H1 (cell line): Measurements from ENCODE around the gene TRO. TPM values are rescaled to one million over a fixed set of nuclear protein-coding genes. Genes with fewer than 3 reads are reported as not detected.

Experiments
- CTCF ChIA-PET: fragments of 300-600 bp; sonication (Branson Sonifier 250); formaldehyde crosslinking; loops from one replicate; lab custom pipeline; 2021; ENCODE audit not compliant: partially characterized antibody; lab: Charles Lee
- POLR2A ChIA-PET: fragments of 300-600 bp; sonication (Branson Sonifier 250); formaldehyde crosslinking; loops from one replicate; lab custom pipeline; 2021; ENCODE audit warnings: inconsistent platforms; ENCODE audit not compliant: partially characterized antibody; lab: Charles Lee
- DNase-seq, 2 experiments: peaks; one replicate each; pipeline versions ENCODE4 v3.0.0 to v3.0.0-alpha.2; 2010 to 2022; ENCODE audit warnings: low spot score in 2 of 2, low read depth in 1 of 2, mixed read lengths in 1 of 2
- FAIRE-seq: peaks from 2 replicates; lab custom pipeline; 2011; peaks lifted over from hg19 to GRCh38; lab: Jason Lieb, UNC
- H2AFZ ChIP-seq: 2 replicates; pipeline ENCODE4 v1.8.1; 2012; ENCODE audit warnings: low read length, inconsistent platforms
- H2AK5ac ChIP-seq: 2 replicates; pipeline ENCODE4 v1.6.1; 2013; ENCODE audit warnings: low read depth, low read length
- H2BK120ac ChIP-seq: replicated peaks from 2 replicates; pipeline ENCODE3; 2013; ENCODE audit warnings: low read depth, low read length, inconsistent platforms
- H2BK12ac ChIP-seq: 2 replicates; pipeline ENCODE4 v1.6.1; 2013; ENCODE audit warnings: low read depth, low read length
- H2BK15ac ChIP-seq: 2 replicates; pipeline ENCODE4 v1.6.1; 2013; ENCODE audit warnings: low read length
- H2BK20ac ChIP-seq: 2 replicates; pipeline ENCODE4 v1.6.1; 2013; ENCODE audit warnings: low read length
- H2BK5ac ChIP-seq: 2 replicates; pipeline ENCODE4 v1.6.1; 2013; ENCODE audit warnings: low read depth, low read length
- H3K14ac ChIP-seq: 2 replicates; pipeline ENCODE4 v1.6.1; 2013; ENCODE audit warnings: inconsistent platforms; ENCODE audit not compliant: insufficient read length
- H3K18ac ChIP-seq: 2 replicates; pipeline ENCODE4 v1.6.1; 2013; ENCODE audit warnings: low read length; ENCODE audit errors: extremely low read depth
- H3K23ac ChIP-seq: 2 replicates; pipeline ENCODE4 v1.6.1; 2013; ENCODE audit warnings: inconsistent platforms; ENCODE audit not compliant: insufficient read length
- H3K23me2 ChIP-seq: 2 replicates; pipeline ENCODE4 v1.6.1; 2013; ENCODE audit warnings: low read depth, low read length
- H3K27ac ChIP-seq: 2 replicates; pipeline ENCODE4 v1.6.1; 2011; ENCODE audit warnings: low read depth, low read length, inconsistent platforms
- H3K27me3 ChIP-seq, 4 experiments: replicated peaks in 1 of 4; 1 replicate in 1 of 4; 2 replicates in 3 of 4; pipeline versions ENCODE4 v1.6.1 to v1.8.1; 2011 to 2013; ENCODE audit warnings: low read length in 3 of 4, mild to moderate bottlenecking in 3 of 4, inconsistent platforms in 2 of 4, mixed read lengths in 2 of 4, moderate library complexity in 1 of 4; ENCODE audit not compliant: control insufficient read depth in 3 of 4, insufficient read depth in 3 of 4; ENCODE audit errors: extremely low read depth in 1 of 4
- H3K36me3 ChIP-seq, 4 experiments: 2 replicates each; pipeline versions ENCODE4 v1.6.1 to v1.8.1; 2011 to 2013; ENCODE audit warnings: mild to moderate bottlenecking in 4 of 4, low read length in 3 of 4, moderate library complexity in 2 of 4, control low read depth in 1 of 4, inconsistent platforms in 1 of 4; ENCODE audit not compliant: insufficient read depth in 4 of 4, control insufficient read depth in 2 of 4
- H3K4ac ChIP-seq: replicated peaks from 2 replicates; pipeline ENCODE3; 2013; ENCODE audit warnings: low read length, low read depth, mixed read lengths, inconsistent platforms; ENCODE audit not compliant: insufficient read length
- H3K4me1 ChIP-seq, 4 experiments: replicated peaks in 1 of 4; 1 replicate in 1 of 4; 2 replicates in 3 of 4; pipeline versions ENCODE4 v1.6.1 to v1.8.1; 2011 to 2013; ENCODE audit warnings: low read length in 3 of 4, inconsistent platforms in 2 of 4, mixed read lengths in 1 of 4; ENCODE audit not compliant: insufficient read depth in 4 of 4, control insufficient read depth in 3 of 4
- H3K4me2 ChIP-seq, 2 experiments: 2 replicates each; pipeline versions ENCODE4 v1.6.1 to v1.8.1; 2011 to 2013; ENCODE audit warnings: low read depth in 2 of 2, low read length in 2 of 2, control low read depth in 1 of 2, inconsistent platforms in 1 of 2, mild to moderate bottlenecking in 1 of 2; ENCODE audit not compliant: insufficient read depth in 1 of 2
- H3K4me3 ChIP-seq, 4 experiments: fragments of 200-600, 300-600 bp in 1 of 4; sonication (generic), shearing (Covaris generic), sonication (Bioruptor Twin) in 1 of 4; 2 replicates each; pipeline versions ENCODE4 v1.5.1 to v1.8.1; 2011 to 2016; ENCODE audit warnings: low read length in 4 of 4, low read depth in 3 of 4, control low read depth in 2 of 4, inconsistent platforms in 2 of 4, mild to moderate bottlenecking in 2 of 4, mixed read lengths in 1 of 4, moderate library complexity in 1 of 4; ENCODE audit not compliant: insufficient read depth in 2 of 4; ENCODE audit errors: extremely low read depth in 1 of 4
- H3K56ac ChIP-seq: replicated peaks from 2 replicates; pipeline ENCODE3; 2013; ENCODE audit warnings: low read depth, mild to moderate bottlenecking, mixed read lengths, low read length, inconsistent platforms; ENCODE audit not compliant: insufficient read length
- H3K79me1 ChIP-seq: 2 replicates; pipeline ENCODE4 v1.6.1; 2013; ENCODE audit warnings: low read depth, low read length, control low read depth
- H3K79me2 ChIP-seq, 2 experiments: 2 replicates each; pipeline versions ENCODE4 v1.6.1 to v1.8.1; 2012 to 2013; ENCODE audit warnings: low read length in 2 of 2, mild to moderate bottlenecking in 2 of 2, inconsistent platforms in 1 of 2; ENCODE audit not compliant: insufficient read depth in 2 of 2, control insufficient read depth in 1 of 2
- H3K9ac ChIP-seq, 4 experiments: replicated peaks in 1 of 4; 1 replicate in 1 of 4; 2 replicates in 3 of 4; pipeline versions ENCODE4 v1.6.1 to v1.8.1; 2011 to 2013; ENCODE audit warnings: low read depth in 3 of 4, low read length in 3 of 4, control low read depth in 2 of 4, mild to moderate bottlenecking in 2 of 4, moderate library complexity in 2 of 4, inconsistent platforms in 1 of 4; ENCODE audit errors: extremely low read depth in 1 of 4
- H3K9me3 ChIP-seq, 2 experiments: 2 replicates each; pipeline versions ENCODE4 v1.6.1 to v1.8.1; 2012 to 2013; ENCODE audit warnings: mild to moderate bottlenecking in 2 of 2, moderate library complexity in 2 of 2, control low read depth in 1 of 2, inconsistent platforms in 1 of 2, low read depth in 1 of 2, low read length in 1 of 2, mixed read lengths in 1 of 2; ENCODE audit not compliant: insufficient read depth in 2 of 2
- H4K20me1 ChIP-seq, 2 experiments: replicated peaks in 1 of 2; 2 replicates each; pipeline versions ENCODE3 to v1.8.1; 2011 to 2013; ENCODE audit warnings: inconsistent platforms in 2 of 2, low read length in 2 of 2, mild to moderate bottlenecking in 1 of 2; ENCODE audit not compliant: insufficient read depth in 2 of 2, control insufficient read depth in 1 of 2
- H4K5ac ChIP-seq: 2 replicates; pipeline ENCODE4 v1.6.1; 2013; ENCODE audit warnings: low read length, low read depth, mixed read lengths, inconsistent platforms; ENCODE audit not compliant: insufficient read length
- H4K8ac ChIP-seq: 2 replicates; pipeline ENCODE4 v1.8.0; 2013; ENCODE audit warnings: mild to moderate bottlenecking, moderate library complexity, low read length, inconsistent platforms; ENCODE audit not compliant: insufficient read depth; ENCODE audit errors: extremely low read depth
- H4K91ac ChIP-seq: replicated peaks from 2 replicates; pipeline ENCODE3; 2013; ENCODE audit warnings: low read length, mixed read lengths, inconsistent platforms; ENCODE audit not compliant: insufficient read length
- BCL11A ChIP-seq, 2 experiments: IDR thresholded peaks; one replicate each; pipeline ENCODE4 v1.6.1; 2011; ENCODE audit warnings: low read depth in 2 of 2, low read length in 2 of 2, mild to moderate bottlenecking in 2 of 2
- CHD2 ChIP-seq: IDR thresholded peaks from 2 replicates; pipeline ENCODE4 v1.6.1; 2012; ENCODE audit warnings: low read length, improper control_type of control experiment
- MAX ChIP-seq: IDR thresholded peaks from 2 replicates; pipeline ENCODE4 v1.6.1; 2012; ENCODE audit warnings: inconsistent platforms
- SIN3A ChIP-seq, 2 experiments: IDR thresholded peaks in 1 of 2; conservative IDR thresholded peaks in 1 of 2; 2 replicates each; pipeline ENCODE4 v1.6.1; 2011 to 2012; ENCODE audit warnings: low read length in 2 of 2, improper control_type of control experiment in 1 of 2, low read depth in 1 of 2, mild to moderate bottlenecking in 1 of 2
- SP1 ChIP-seq: IDR thresholded peaks from 2 replicates; pipeline ENCODE4 v1.6.1; 2011; ENCODE audit warnings: low read depth, low read length
- SRF ChIP-seq: IDR thresholded peaks from 2 replicates; pipeline ENCODE4 v1.6.1; 2011; ENCODE audit warnings: mild to moderate bottlenecking, low read depth, low read length, moderate library complexity
- ZNF274 ChIP-seq: IDR thresholded peaks from 2 replicates; pipeline ENCODE4 v1.7.0; 2012; ENCODE audit warnings: low read length, borderline replicate concordance; ENCODE audit errors: extremely low read depth
- WGBS, 2 experiments: shearing (Covaris generic) in 1 of 2; methylation state at CpG; one replicate each; pipeline versions ENCODE4 v1.1.6 to v1.1.7; 2013 to 2015; ENCODE audit warnings: low lambda C conversion rate in 2 of 2, mixed read lengths in 2 of 2, inconsistent platforms in 1 of 2, low coverage in 1 of 2, missing lambda C conversion rate in 1 of 2; ENCODE audit not compliant: insufficient replicate concordance in 2 of 2, insufficient coverage in 1 of 2, insufficient read length in 1 of 2; ENCODE audit errors: extremely low coverage in 1 of 2, missing lambda C conversion rate in 1 of 2; 5-methylcytosine and 5-hydroxymethylcytosine counted together
- polyA plus RNA-seq, 7 experiments: library from polyadenylated mRNA; depleted of rRNA in 3 of 7; stranded (reverse) in 5 of 7; unstranded in 2 of 7; fragments of >200 nt in 5 of 7; fragments of 200-250 nt in 2 of 7; gene quantifications; 1 replicate in 5 of 7; 2 replicates in 1 of 7; 4 replicates in 1 of 7; pipeline versions ENCODE4 v1.2.1 to v1.2.3, GENCODE V29; 2011 to 2013; ENCODE audit warnings: missing spikeins in 2 of 7, mixed read lengths in 2 of 7
- total RNA-seq: library from RNA; stranded (reverse); fragmentation: NEBNext Ultra II Directional; extraction: Animal tissue kit (Norgen Biotek cat#: 25700); gene quantifications from 2 replicates; pipeline ENCODE4 v1.2.1, GENCODE V29; 2021

Gene TRO
- total and polyA plus RNA-seq, 2 of the 8 experiments (the other 6 are each of a cell fraction or from before 2014, with no cell fraction given) = 49.5 to 57.6 TPM

DNA sequence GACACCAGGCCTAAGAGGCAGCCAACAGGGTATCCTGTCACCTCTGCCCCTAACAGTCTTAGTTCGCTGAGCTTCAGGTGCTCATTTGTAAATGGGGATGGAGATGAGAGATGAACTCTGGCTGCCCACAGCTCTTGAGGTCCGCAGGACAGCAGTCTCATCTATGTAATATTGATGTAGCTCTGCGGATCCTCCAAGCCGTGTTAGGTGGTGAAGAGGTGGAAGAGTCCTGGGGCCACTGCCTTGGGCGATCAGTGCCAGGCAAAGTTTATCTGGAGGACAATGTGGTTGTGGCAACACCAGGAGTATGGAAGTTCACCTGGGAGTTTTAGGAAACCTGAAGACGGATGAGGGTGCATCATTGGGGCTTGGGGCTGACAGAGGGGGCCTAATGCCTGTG, 13.4 kb downstream of the TRO start:
- H3K79me1 ChIP-seq = no peaks in the 10 kb centered on the region
- no peak overlapping the region for H2BK120ac ChIP-seq
- no peak overlapping the region for H3K23ac ChIP-seq
- H2BK12ac ChIP-seq = no peak overlapping the region
- no peaks in the 10 kb centered on the region for H3K27me3 ChIP-seq
- H3K4me2 ChIP-seq = no peak overlapping the region
- no peak overlapping the region for H4K8ac ChIP-seq
- H3K36me3 ChIP-seq = peaks cover 0 to 16% (median 6%) of the 10 kb centered on the region in 4 experiments; a peak in 5 of 8 replicates
- no peaks in the 10 kb centered on the region for H3K4me1 ChIP-seq
- no peak overlapping the region for H3K27ac ChIP-seq
- no peak for DNase-seq
- no peak overlapping the region for H4K5ac ChIP-seq
- H3K56ac ChIP-seq = no peak overlapping the region
- WGBS, 2 experiments = 100% methylated on average over 4 of the region's 6 CpGs; no CpG with 5 or more reads in 1 of the 2 experiments
- no peak overlapping the region for H2BK20ac ChIP-seq
- no peak overlapping the region for H3K9ac ChIP-seq
- H3K4ac ChIP-seq = no peak overlapping the region
- no peak overlapping the region for H2AK5ac ChIP-seq
- FAIRE-seq = no peak
- CTCF ChIA-PET = no interaction called here
- no peak overlapping the region for H2AFZ ChIP-seq
- no peaks in the 10 kb centered on the region for H3K79me2 ChIP-seq
- no peak overlapping the region for H2BK15ac ChIP-seq
- no peak overlapping the region for H3K18ac ChIP-seq
- H3K9me3 ChIP-seq = no peaks in the 10 kb centered on the region
- TF ChIP-seq CHD2 (no peak), MAX (no peak), SP1 (no peak), SRF (no peak), ZNF274 (no peak), SIN3A (conservative IDR thresholded peaks at IDR 0.05 in 1 of 2, IDR thresholded peaks at IDR 0.05 in 1 of 2; ENCODE audit: low read depth in 1 of 2, low read length in 2 of 2) (no peak), BCL11A (IDR thresholded peaks at IDR 0.05; ENCODE audit: low read depth in 2 of 2, low read length in 2 of 2) (no peak)
- H2BK5ac ChIP-seq = no peak overlapping the region
- H3K14ac ChIP-seq = no peak overlapping the region
- POLR2A ChIA-PET = no interaction called here
- H4K20me1 ChIP-seq = peaks cover 0 to 7% of the 10 kb centered on the region in 2 experiments
- H3K23me2 ChIP-seq = no peaks in the 10 kb centered on the region
- no peak overlapping the region for H4K91ac ChIP-seq
- no peak overlapping the region for H3K4me3 ChIP-seq
